ENCODE data around the gene CRYGS. TPM values are rescaled to one million over a fixed set of nuclear protein-coding genes. Genes with fewer than 3 reads are reported as not detected.
A peak's percentile ranks its signal among the peaks of the same experiment; 100 is the strongest.
"Not testable (repeated sequence)": the region's sequence is repeated elsewhere in the genome, so short reads cannot be mapped to it uniquely, and the experiment has no call there.

The CRYGS gene
- total RNA-seq, 1 donor from 2014 or later, result 3.9 TPM

- H3K4me1 Mint-ChIP-seq (ENCODE audit: low read depth), result peaks cover 3% of the 10 kb centered on the region
- TF ChIP-seq CTCF (IDR thresholded peaks at IDR 0.05; ENCODE audit: unreplicated experiment), result peak; percentile 53
- peaks cover 8% of the 10 kb centered on the region for H3K36me3 Mint-ChIP-seq (ENCODE audit: insufficient read depth)
- no peak for DNase-seq (ENCODE audit: low spot score, unreplicated experiment)
- H3K4me3 Mint-ChIP-seq (ENCODE audit: low read depth), result no peak overlapping the region
- no peak overlapping the region for H3K27ac Mint-ChIP-seq
- no peaks in the 10 kb centered on the region for H3K27me3 Mint-ChIP-seq
- no peaks in the 10 kb centered on the region for H3K9me3 Mint-ChIP-seq (ENCODE audit: low read depth)
Measured at GRCh38 chr3:186589121-186589520, 44.9 kb upstream of the CRYGS start.

- no peaks in the 10 kb centered on the region for H3K9me3 Mint-ChIP-seq (ENCODE audit: low read depth)
Measured at GRCh38 chr3:186588632-186589031, 44.5 kb upstream of the CRYGS start.

GRCh38 chr3:186587183-186587582, 43.0 kb upstream of the CRYGS start:
- TF ChIP-seq CTCF (IDR thresholded peaks at IDR 0.05; ENCODE audit: unreplicated experiment), result no peak
- Mint-ChIP-seq H3K36me3 (ENCODE audit: insufficient read depth) (peaks cover 14% of the 10 kb centered on the region), H3K4me1 (ENCODE audit: low read depth) (peaks cover 3% of the 10 kb centered on the region), H3K9me3 (ENCODE audit: low read depth) (no peaks in the 10 kb centered on the region), H3K4me3 (ENCODE audit: low read depth) (no peak overlapping the region), H3K27ac (no peak overlapping the region), H3K27me3 (no peaks in the 10 kb centered on the region)
- DNase-seq (ENCODE audit: low spot score, unreplicated experiment), result no peak

More at GRCh38 chr3:186588632-186589031, 44.5 kb upstream of the CRYGS start:
- peaks cover 9% of the 10 kb centered on the region for H3K36me3 Mint-ChIP-seq (ENCODE audit: insufficient read depth)
- DNase-seq (ENCODE audit: low spot score, unreplicated experiment), result no peak
- no peak overlapping the region for H3K27ac Mint-ChIP-seq
- no peak overlapping the region for H3K4me3 Mint-ChIP-seq (ENCODE audit: low read depth)
- no peak for TF ChIP-seq CTCF (IDR thresholded peaks at IDR 0.05; ENCODE audit: unreplicated experiment)
- H3K4me1 Mint-ChIP-seq (ENCODE audit: low read depth), result peaks cover 3% of the 10 kb centered on the region
- H3K27me3 Mint-ChIP-seq, result no peaks in the 10 kb centered on the region

- not testable (repeated sequence) for H3K4me3 Mint-ChIP-seq (ENCODE audit: low read depth); H3K27me3 Mint-ChIP-seq; H3K27ac Mint-ChIP-seq; H3K9me3 Mint-ChIP-seq (ENCODE audit: low read depth); DNase-seq (ENCODE audit: low spot score, unreplicated experiment); H3K4me1 Mint-ChIP-seq (ENCODE audit: low read depth)
- peaks cover 18% of the 10 kb centered on the region for H3K36me3 Mint-ChIP-seq (ENCODE audit: insufficient read depth)
Measured at GRCh38 chr3:186586245-186586644, 42.1 kb upstream of the CRYGS start.

GRCh38 chr3:186583831-186584230, 39.7 kb upstream of the CRYGS start:
- Mint-ChIP-seq H3K4me1 (ENCODE audit: low read depth) (no peaks in the 10 kb centered on the region), H3K27me3 (no peaks in the 10 kb centered on the region), H3K36me3 (ENCODE audit: insufficient read depth) (peaks cover 20% of the 10 kb centered on the region), H3K27ac (no peak overlapping the region), H3K9me3 (ENCODE audit: low read depth) (no peaks in the 10 kb centered on the region), H3K4me3 (ENCODE audit: low read depth) (no peak overlapping the region)
- DNase-seq (ENCODE audit: low spot score, unreplicated experiment), result no peak
- TF ChIP-seq CTCF (IDR thresholded peaks at IDR 0.05; ENCODE audit: unreplicated experiment), result no peak

- no peak for DNase-seq (ENCODE audit: low spot score, unreplicated experiment)
- Mint-ChIP-seq H3K4me3 (ENCODE audit: low read depth) (no peak overlapping the region), H3K4me1 (ENCODE audit: low read depth) (no peaks in the 10 kb centered on the region), H3K27me3 (no peaks in the 10 kb centered on the region), H3K27ac (no peak overlapping the region), H3K9me3 (ENCODE audit: low read depth) (no peaks in the 10 kb centered on the region), H3K36me3 (ENCODE audit: insufficient read depth) (peaks cover 21% of the 10 kb centered on the region)
- no peak for TF ChIP-seq CTCF (IDR thresholded peaks at IDR 0.05; ENCODE audit: unreplicated experiment)
Measured at GRCh38 chr3:186582541-186582940, 38.4 kb upstream of the CRYGS start.
